Coronary artery (tissue), 2 donors: ENCODE measurements around the gene TSACC.
A peak's percentile ranks its signal among the peaks of the same experiment; 100 is the strongest.

Source experiments
- DNase-seq: peaks from one replicate; pipeline ENCODE4 v3.0.0-alpha.2; 2017; ENCODE audit warnings: low spot score
- H3K27ac ChIP-seq, 2 donors: fragments of 200-600 bp; sonication (generic); one replicate each; pipeline ENCODE4 v1.5.1; 2016 to 2019
- H3K4me3 ChIP-seq: fragments of 200-600 bp; sonication (generic); 2 replicates; pipeline ENCODE4 v1.5.1; 2016; ENCODE audit warnings: mild to moderate bottlenecking, moderate library complexity
- CTCF ChIP-seq: fragments of 200-600 bp; sonication (generic); IDR thresholded peaks from one replicate; pipeline ENCODE4 v1.5.1; 2019; ENCODE audit warnings: antibody characterized with exemption

TSACC gene

GRCh38 chr1:156338180-156338976 lies at the start of gene TSACC, which contains the start of gene CCT3:
Gene TSACC, plus strand, starts transcription at chr1:156338526. Its CDS starts 1,232 bp downstream, at chr1:156339758.
Gene CCT3, minus strand, starts transcription at chr1:156338292. Its CDS starts 108 bp downstream, at chr1:156338184.
- no peak for TF ChIP-seq CTCF
- Histone ChIP-seq H3K4me3 (peak within 1 kb of the TSS; percentile 81), H3K27ac (peak within 1 kb of the TSS; percentile 43 to 88)
- peak; percentile 99 for DNase-seq

- DNase-seq, result no peak
- Histone ChIP-seq H3K4me3 (no peak overlapping the region), H3K27ac (no peak overlapping the region)
- TF ChIP-seq CTCF, result no peak
Observed at GRCh38 chr1:156289857-156290256, 48.5 kb upstream of the TSACC start.

GRCh38 chr1:156291226-156292061 lies 46.9 kb upstream of the TSACC start:
- TF ChIP-seq CTCF, result no peak
- Histone ChIP-seq H3K27ac (peak overlapping the region; percentile 57 to 93), H3K4me3 (peak overlapping the region; percentile 71)
- DNase-seq, result peak; percentile 94

GRCh38 chr1:156293098-156293434 lies 45.3 kb upstream of the TSACC start:
- no peak for DNase-seq
- no peak overlapping the region for H3K27ac ChIP-seq
- no peak for TF ChIP-seq CTCF
- H3K4me3 ChIP-seq, result no peak overlapping the region

GRCh38 chr1:156293895-156294294 lies 44.4 kb upstream of the TSACC start:
- no peak for TF ChIP-seq CTCF
- no peak for DNase-seq
- no peak overlapping the region for H3K27ac ChIP-seq
- no peak overlapping the region for H3K4me3 ChIP-seq

- no peak for DNase-seq
- peak within 1 kb of the TSS; percentile 80 for H3K4me3 ChIP-seq
- H3K27ac ChIP-seq, result peak within 1 kb of the TSS; percentile 66 to 72
- no peak for TF ChIP-seq CTCF
Observed at GRCh38 chr1:156295391-156295947, 42.9 kb upstream of the TSACC start, which contains the start of gene GLMP. Gene GLMP, minus strand, starts transcription at chr1:156295679. Its CDS starts 34 bp downstream, at chr1:156295645.
